ENCODE measurements around the gene PTPN21. TPM values are rescaled to one million over a fixed set of nuclear protein-coding genes. Genes with fewer than 3 reads are reported as not detected.

PTPN21 gene
- total RNA-seq, 2 donors from 2014 or later = 16.8 to 47.8 TPM

DNA sequence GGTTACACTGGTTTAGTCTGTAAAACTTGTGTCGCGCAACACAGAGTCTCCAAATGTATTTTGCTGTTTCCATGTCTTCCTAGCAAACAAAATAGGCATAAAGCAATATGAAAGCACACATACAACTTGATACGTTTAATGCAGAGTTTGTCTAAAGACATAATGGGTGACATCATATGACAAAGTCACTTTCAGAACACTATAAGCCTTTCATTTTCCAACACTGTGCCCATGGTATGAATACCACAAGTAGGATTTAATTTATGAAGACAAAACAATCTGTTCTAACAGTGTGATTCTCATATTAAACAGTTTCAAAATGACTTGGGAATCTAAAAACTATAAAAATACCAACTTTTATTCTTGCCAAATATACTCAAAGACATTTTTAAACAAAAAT lies 58.4 kb downstream of the PTPN21 start:
- Histone ChIP-seq H3K4me1 (replicated peaks) (no peaks in the 10 kb centered on the region), H3K36me3 (peaks cover 0 to 5% of the 10 kb centered on the region in 2 donors), H3K4me3 (no peak overlapping the region), H3K27ac (no peak overlapping the region), H3K9me3 (no peaks in the 10 kb centered on the region), H3K27me3 (replicated peaks; ENCODE audit: insufficient read depth) (no peaks in the 10 kb centered on the region)
- intact Hi-C loops (cut with DNase I) = no loop called here
- 79% methylated on average over 3 of the region's 3 CpGs for WGBS
- DNase-seq (ENCODE audit: low spot score) = no peak
- TF ChIP-seq, protein P1, sequence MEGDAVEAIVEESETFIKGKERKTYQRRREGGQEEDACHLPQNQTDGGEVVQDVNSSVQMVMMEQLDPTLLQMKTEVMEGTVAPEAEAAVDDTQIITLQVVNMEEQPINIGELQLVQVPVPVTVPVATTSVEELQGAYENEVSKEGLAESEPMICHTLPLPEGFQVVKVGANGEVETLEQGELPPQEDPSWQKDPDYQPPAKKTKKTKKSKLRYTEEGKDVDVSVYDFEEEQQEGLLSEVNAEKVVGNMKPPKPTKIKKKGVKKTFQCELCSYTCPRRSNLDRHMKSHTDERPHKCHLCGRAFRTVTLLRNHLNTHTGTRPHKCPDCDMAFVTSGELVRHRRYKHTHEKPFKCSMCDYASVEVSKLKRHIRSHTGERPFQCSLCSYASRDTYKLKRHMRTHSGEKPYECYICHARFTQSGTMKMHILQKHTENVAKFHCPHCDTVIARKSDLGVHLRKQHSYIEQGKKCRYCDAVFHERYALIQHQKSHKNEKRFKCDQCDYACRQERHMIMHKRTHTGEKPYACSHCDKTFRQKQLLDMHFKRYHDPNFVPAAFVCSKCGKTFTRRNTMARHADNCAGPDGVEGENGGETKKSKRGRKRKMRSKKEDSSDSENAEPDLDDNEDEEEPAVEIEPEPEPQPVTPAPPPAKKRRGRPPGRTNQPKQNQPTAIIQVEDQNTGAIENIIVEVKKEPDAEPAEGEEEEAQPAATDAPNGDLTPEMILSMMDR (IDR thresholded peaks at IDR 0.05) = no peak
- TF ChIP-seq POLR2A (IDR thresholded peaks at IDR 0.05) (no peak), POLR2AphosphoS5 (IDR thresholded peaks at IDR 0.05) (no peak)

DNA sequence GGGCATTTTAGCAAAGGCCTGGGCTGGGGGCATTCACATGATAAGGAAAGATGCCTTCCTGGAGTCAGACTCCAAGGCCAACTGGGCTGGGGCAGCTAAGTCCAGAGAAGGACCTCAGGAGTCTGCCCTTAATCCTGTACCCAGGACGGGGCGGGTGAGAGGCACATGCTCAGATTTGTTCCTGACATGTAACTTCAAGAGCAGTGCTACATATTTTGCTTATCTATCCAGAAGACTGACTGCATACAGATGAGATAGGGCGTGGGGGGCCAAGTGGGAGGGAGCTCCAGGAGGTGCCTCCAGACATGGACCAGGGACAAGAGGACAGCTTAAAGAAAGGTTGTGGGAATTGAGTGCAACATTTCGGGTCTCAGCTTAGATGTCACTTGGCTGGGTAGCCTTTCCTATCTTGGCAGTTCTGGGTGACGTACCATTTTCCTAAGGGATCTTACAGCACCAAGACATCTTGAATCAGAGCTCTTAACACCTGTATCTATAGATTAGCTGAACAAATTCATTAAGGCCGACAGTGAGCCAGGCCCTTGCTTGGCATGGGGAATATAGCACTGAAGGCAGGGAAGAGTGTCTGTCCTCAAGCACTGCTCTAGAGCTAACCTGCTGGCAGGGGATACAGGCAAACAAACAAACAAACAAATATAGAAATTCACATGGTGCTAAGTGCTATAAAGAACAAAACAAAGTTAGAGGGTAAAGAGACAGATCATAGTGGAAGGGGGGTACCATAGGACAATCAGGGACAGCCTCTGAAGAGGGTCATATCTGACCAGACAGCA lies 61.2 kb downstream of the PTPN21 start:
- H3K27ac ChIP-seq = no peak overlapping the region
- H3K27me3 ChIP-seq (replicated peaks; ENCODE audit: insufficient read depth) = no peaks in the 10 kb centered on the region
- TF ChIP-seq, protein P1 (IDR thresholded peaks at IDR 0.05) = no peak
- TF ChIP-seq POLR2AphosphoS5 (IDR thresholded peaks at IDR 0.05) (no peak), POLR2A (IDR thresholded peaks at IDR 0.05) (no peak)
- intact Hi-C loops (cut with DNase I) = loop anchor here (2.0 kb wide), 1 partner anchor 57 kb away; no protein-coding TSS in a partner anchor
- no peaks in the 10 kb centered on the region for H3K9me3 ChIP-seq
- H3K4me3 ChIP-seq = no peak overlapping the region
- 95% methylated on average over 6 of the region's 6 CpGs for WGBS
- no peaks in the 10 kb centered on the region for H3K4me1 ChIP-seq (replicated peaks)
- H3K36me3 ChIP-seq = peaks cover 0 to 5% of the 10 kb centered on the region in 2 donors
- no peak for DNase-seq (ENCODE audit: low spot score)

DNA sequence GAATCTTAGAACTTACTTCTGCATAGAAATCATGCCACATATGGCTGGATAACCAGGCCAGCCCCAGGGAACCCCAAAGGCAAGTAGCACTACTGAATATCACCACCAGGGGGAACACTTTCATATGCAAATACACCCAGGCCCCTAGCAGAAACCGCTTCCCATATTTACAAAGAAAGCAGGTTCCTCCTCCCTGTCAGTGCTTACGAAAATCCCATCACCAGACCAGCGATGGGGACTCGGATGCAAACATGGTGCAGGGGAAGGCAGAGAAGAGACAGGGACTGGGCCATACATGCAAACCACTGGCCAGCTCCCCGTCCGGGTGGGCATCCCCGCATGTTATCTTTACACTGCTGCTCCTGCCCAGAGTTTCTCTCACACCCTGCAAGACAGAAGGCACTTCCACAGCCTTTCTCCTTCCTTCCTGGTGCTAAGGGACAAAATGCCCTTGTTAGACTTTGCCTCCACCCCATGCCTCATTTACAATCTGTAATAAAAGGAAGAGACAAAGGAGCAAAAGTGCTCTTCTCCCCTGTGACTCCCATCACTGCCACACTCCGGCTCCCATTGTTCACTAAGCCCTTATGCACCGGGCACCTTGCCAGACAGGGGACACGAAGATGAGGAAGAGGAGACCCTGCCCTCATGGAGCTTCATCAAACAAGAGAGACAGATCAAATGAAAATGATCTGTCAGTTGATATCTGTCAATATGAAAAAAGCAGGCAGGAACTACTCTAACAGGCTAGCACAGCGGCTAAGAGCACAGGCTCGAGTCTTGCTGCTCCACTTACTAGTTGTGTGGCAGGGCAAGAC lies 62.3 kb downstream of the PTPN21 start:
- H3K27me3 ChIP-seq (replicated peaks; ENCODE audit: insufficient read depth) = no peaks in the 10 kb centered on the region
- no peaks in the 10 kb centered on the region for H3K4me1 ChIP-seq (replicated peaks)
- H3K27ac ChIP-seq = no peak overlapping the region
- no peak overlapping the region for H3K4me3 ChIP-seq
- peak; percentile 78 for DNase-seq (ENCODE audit: low spot score)
- H3K36me3 ChIP-seq = peaks cover 0 to 5% of the 10 kb centered on the region in 2 donors
- intact Hi-C loops (cut with DNase I) = loop anchor here (2.0 kb wide), 1 partner anchor 58 kb away; no protein-coding TSS in a partner anchor
- WGBS = 57% methylated on average over 12 of the region's 12 CpGs
- TF ChIP-seq POLR2A (IDR thresholded peaks at IDR 0.05) (no peak), POLR2AphosphoS5 (IDR thresholded peaks at IDR 0.05) (peak; percentile 65)
- TF ChIP-seq, protein P1 (IDR thresholded peaks at IDR 0.05) = peak; percentile 72 to 94 (median 88)
- H3K9me3 ChIP-seq = no peaks in the 10 kb centered on the region

DNA sequence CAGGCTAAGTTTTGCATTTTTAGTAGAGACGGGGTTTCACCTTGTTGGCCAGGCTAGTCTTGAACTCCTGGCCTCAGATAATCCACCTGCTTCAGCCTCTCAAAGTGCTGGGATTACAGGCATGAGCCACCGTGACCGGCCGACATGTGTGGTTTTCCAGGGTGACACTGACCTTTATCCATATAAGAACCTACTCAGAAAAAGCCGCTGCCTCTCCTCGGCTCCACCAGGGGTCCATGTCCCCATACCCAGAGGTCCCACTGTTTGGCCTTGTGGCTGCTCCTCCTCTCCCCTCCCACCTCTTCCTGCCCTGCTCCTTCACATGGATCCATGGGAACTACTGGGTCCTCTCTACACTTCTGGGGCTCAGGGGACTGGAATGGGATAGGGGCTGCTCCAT lies 64.6 kb downstream of the PTPN21 start:
- WGBS = 95% methylated on average over 6 of the region's 6 CpGs
- H3K4me3 ChIP-seq = no peak overlapping the region
- H3K36me3 ChIP-seq = peaks cover 0 to under 1% of the 10 kb centered on the region in 2 donors
- DNase-seq (ENCODE audit: low spot score) = no peak
- intact Hi-C loops (cut with DNase I) = no loop called here
- H3K27me3 ChIP-seq (replicated peaks; ENCODE audit: insufficient read depth) = no peaks in the 10 kb centered on the region
- no peak overlapping the region for H3K27ac ChIP-seq
- TF ChIP-seq POLR2AphosphoS5 (IDR thresholded peaks at IDR 0.05) = no peak
- TF ChIP-seq, protein P1 (IDR thresholded peaks at IDR 0.05) = no peak
- TF ChIP-seq POLR2A (IDR thresholded peaks at IDR 0.05) = no peak
- no peaks in the 10 kb centered on the region for H3K4me1 ChIP-seq (replicated peaks)
- no peaks in the 10 kb centered on the region for H3K9me3 ChIP-seq
